ENCODE results near the gene RSPH10B. TPM values are rescaled to one million over a fixed set of nuclear protein-coding genes. Genes with fewer than 3 reads are reported as not detected.
A peak's percentile ranks its signal among the peaks of the same experiment; 100 is the strongest.
"Not testable (repeated sequence)": the region's sequence is repeated elsewhere in the genome, so short reads cannot be mapped to it uniquely, and the experiment has no call there.

The RSPH10B gene
- total and polyA plus RNA-seq, 5 donors = 0.11 TPM; not detected in 4

GRCh38 chr7:5997210-5997808, 26.8 kb upstream of the RSPH10B start:
- Histone ChIP-seq H3K9me3 (ENCODE audit: control insufficient read depth, low read length) (no peaks in the 10 kb centered on the region), H3K27me3 (ENCODE audit: control insufficient read depth, insufficient read depth) (no peaks in the 10 kb centered on the region), H3K27ac (ENCODE audit: low read length) (no peak overlapping the region), H3K4me3 (ENCODE audit: low read length) (no peak overlapping the region), H3K4me1 (ENCODE audit: control insufficient read depth, insufficient read depth, low read length) (no peaks in the 10 kb centered on the region)
- 56% methylated on average over 10 of the region's 10 CpGs for WGBS
- peak; percentile 70 to 71 for ATAC-seq
- peak in 1 of 3 donors; percentile 30 for DNase-seq
- intact Hi-C loops (cut with DNase I) = loop anchor here in 1 of 4 donors (10.0 kb wide), 1 partner anchor 437 kb away; no protein-coding TSS in a partner anchor

GRCh38 chr7:5987061-5987460, 16.6 kb upstream of the RSPH10B start:
- H3K9me3 ChIP-seq (ENCODE audit: control insufficient read depth, low read length); H3K27ac ChIP-seq (ENCODE audit: low read length); H3K4me3 ChIP-seq (ENCODE audit: low read length); H3K27me3 ChIP-seq (ENCODE audit: control insufficient read depth, insufficient read depth); ATAC-seq; intact Hi-C loops (cut with DNase I); H3K4me1 ChIP-seq (ENCODE audit: control insufficient read depth, insufficient read depth, low read length); DNase-seq: not testable (repeated sequence)
- WGBS = 88% methylated on average over 15 of the region's 15 CpGs

- intact Hi-C loops (cut with DNase I); H3K9me3 ChIP-seq (ENCODE audit: control insufficient read depth, low read length); H3K27ac ChIP-seq (ENCODE audit: low read length); H3K4me1 ChIP-seq (ENCODE audit: control insufficient read depth, insufficient read depth, low read length); H3K4me3 ChIP-seq (ENCODE audit: low read length); DNase-seq; ATAC-seq; H3K27me3 ChIP-seq (ENCODE audit: control insufficient read depth, insufficient read depth): not testable (repeated sequence)
- WGBS = 90% methylated on average over 1 of the region's 12 CpGs
Observed at GRCh38 chr7:5979680-5980314, 9.3 kb upstream of the RSPH10B start.

DNA sequence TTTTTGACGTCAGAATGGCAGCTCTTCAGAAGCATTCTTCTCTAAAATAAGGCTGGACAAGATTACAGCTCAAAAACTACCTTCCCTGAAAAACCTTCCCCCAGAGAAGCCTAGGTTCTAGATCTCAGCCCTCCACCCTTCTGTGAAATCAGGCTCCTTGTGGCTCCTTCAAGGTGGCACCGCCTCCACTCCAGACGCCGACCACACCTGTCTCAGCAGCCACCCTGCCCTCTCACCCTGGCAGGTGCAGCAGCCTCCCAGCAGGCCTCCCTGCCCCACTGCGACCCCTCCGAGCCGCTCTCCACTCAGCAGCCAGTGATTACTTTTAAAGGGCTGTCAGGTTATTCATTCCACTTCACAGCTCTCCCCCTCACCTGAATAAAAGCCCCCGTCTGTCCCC, 3.1 kb upstream of the RSPH10B start:
- WGBS = no CpG with 5 or more reads among the region's 8 CpGs
- H3K4me3 ChIP-seq (ENCODE audit: low read length); ATAC-seq; DNase-seq; intact Hi-C loops (cut with DNase I); H3K27ac ChIP-seq (ENCODE audit: low read length); H3K9me3 ChIP-seq (ENCODE audit: control insufficient read depth, low read length); H3K27me3 ChIP-seq (ENCODE audit: control insufficient read depth, insufficient read depth); H3K4me1 ChIP-seq (ENCODE audit: control insufficient read depth, insufficient read depth, low read length): not testable (repeated sequence)

GRCh38 chr7:5963810-5964209, 6.7 kb downstream of the RSPH10B start:
- H3K4me3 ChIP-seq (ENCODE audit: low read length); DNase-seq; H3K9me3 ChIP-seq (ENCODE audit: control insufficient read depth, low read length); intact Hi-C loops (cut with DNase I); ATAC-seq; H3K27ac ChIP-seq (ENCODE audit: low read length); H3K27me3 ChIP-seq (ENCODE audit: control insufficient read depth, insufficient read depth); H3K4me1 ChIP-seq (ENCODE audit: control insufficient read depth, insufficient read depth, low read length): not testable (repeated sequence)
- 93% methylated on average over 4 of the region's 7 CpGs for WGBS

DNA sequence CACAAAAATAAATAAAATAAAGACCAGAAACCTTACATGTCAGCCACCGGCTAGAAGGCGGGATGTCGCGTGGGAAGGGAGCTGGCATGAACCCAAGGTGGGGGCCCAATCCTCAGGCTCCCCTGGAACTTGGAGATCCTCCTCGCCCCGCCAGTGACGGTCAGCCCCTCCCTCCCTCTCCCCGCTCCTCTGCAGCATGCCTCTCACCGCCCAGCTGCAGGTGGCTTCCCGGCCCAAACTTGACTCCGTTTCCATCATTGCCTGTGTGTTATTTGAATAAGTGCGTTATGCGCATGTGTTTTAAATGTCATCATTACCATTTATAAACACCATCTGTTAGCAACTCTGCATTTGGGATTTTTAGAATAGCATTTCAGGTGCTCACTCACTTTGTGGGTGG, 7.3 kb downstream of the RSPH10B start:
- H3K9me3 ChIP-seq (ENCODE audit: control insufficient read depth, low read length); H3K4me1 ChIP-seq (ENCODE audit: control insufficient read depth, insufficient read depth, low read length); ATAC-seq; H3K27ac ChIP-seq (ENCODE audit: low read length); intact Hi-C loops (cut with DNase I); H3K27me3 ChIP-seq (ENCODE audit: control insufficient read depth, insufficient read depth); DNase-seq; H3K4me3 ChIP-seq (ENCODE audit: low read length): not testable (repeated sequence)
- WGBS = 57% methylated on average over 4 of the region's 13 CpGs

DNA sequence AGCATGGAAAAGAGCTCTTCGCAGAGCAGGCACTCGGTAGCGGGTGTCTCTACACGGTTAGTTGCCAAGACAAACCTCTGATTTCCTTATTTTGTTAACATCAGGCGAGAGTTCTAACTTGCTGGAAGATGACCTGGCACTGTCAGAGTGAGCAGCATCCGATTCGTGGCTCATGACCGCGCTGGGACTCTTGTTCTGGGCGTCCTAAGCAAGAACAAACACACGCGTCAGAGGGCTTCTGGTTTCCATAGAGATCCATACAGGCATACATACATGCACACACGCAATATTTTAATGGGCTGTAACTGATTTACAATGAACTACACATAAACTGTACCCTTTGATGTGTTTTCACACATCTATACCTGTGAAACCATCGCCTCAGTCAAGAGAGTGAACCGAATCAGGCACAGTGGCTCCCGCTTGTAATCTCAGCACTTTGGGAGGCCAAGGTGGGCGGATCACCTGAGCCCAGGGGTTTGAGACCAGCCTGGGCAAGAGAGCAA, 35.5 kb downstream of the RSPH10B start:
- intact Hi-C loops (cut with DNase I); DNase-seq; H3K4me1 ChIP-seq (ENCODE audit: control insufficient read depth, insufficient read depth, low read length); H3K9me3 ChIP-seq (ENCODE audit: control insufficient read depth, low read length); H3K4me3 ChIP-seq (ENCODE audit: low read length); H3K27me3 ChIP-seq (ENCODE audit: control insufficient read depth, insufficient read depth); H3K27ac ChIP-seq (ENCODE audit: low read length): not testable (repeated sequence)
- no CpG with 5 or more reads among the region's 17 CpGs for WGBS
- ATAC-seq = peak in 1 of 2 donors; percentile 28

DNA sequence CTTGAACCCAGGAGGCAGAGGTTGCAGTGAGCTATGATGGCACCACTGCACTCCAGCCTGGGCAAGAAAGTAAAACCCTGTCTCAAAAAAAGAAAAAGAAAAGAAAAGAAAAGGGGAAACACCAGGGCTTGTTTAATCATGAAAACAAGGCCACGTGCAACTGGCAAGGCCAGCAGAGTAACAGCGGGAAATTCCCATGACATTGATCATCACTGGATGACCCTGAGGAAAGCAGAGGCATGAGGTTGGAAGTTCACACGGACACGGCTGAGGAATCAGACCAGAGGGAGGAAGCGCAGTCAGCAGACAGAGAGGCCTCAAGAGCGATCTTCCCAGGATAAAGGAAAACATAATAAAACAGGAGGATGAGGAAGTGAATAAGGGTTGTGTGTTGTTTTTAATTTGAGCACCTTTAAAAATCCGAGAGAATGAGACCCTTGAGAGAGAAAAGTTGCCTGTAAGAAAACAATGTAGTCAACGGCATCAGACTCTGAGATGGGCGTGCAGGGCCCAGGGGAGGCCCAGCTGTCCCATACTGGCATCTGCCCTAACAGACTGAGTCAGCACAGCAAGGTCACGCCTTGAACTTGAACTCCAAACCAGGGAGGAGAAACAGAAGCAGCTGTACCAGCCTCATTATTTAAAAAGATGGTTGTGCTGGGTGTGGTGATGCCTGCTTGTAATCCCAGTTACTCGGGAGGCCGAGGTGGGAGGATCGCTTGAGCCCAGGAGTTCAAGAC, 38.4 kb downstream of the RSPH10B start:
- DNase-seq; H3K27me3 ChIP-seq (ENCODE audit: control insufficient read depth, insufficient read depth); H3K4me1 ChIP-seq (ENCODE audit: control insufficient read depth, insufficient read depth, low read length); H3K27ac ChIP-seq (ENCODE audit: low read length); intact Hi-C loops (cut with DNase I); H3K4me3 ChIP-seq (ENCODE audit: low read length); H3K9me3 ChIP-seq (ENCODE audit: control insufficient read depth, low read length): not testable (repeated sequence)
- 57% methylated on average over 6 of the region's 13 CpGs for WGBS
- ATAC-seq = peak in 1 of 2 donors; percentile 44

- WGBS = 95% methylated on average over 13 of the region's 14 CpGs
- H3K27me3 ChIP-seq (ENCODE audit: control insufficient read depth, insufficient read depth); H3K4me3 ChIP-seq (ENCODE audit: low read length); intact Hi-C loops (cut with DNase I); H3K9me3 ChIP-seq (ENCODE audit: control insufficient read depth, low read length); H3K27ac ChIP-seq (ENCODE audit: low read length); H3K4me1 ChIP-seq (ENCODE audit: control insufficient read depth, insufficient read depth, low read length): not testable (repeated sequence)
- peak in 1 of 2 donors; percentile 15 for ATAC-seq
- DNase-seq = peak in 1 of 3 donors; percentile 31
Observed at GRCh38 chr7:5931250-5931649, 39.2 kb downstream of the RSPH10B start.

DNA sequence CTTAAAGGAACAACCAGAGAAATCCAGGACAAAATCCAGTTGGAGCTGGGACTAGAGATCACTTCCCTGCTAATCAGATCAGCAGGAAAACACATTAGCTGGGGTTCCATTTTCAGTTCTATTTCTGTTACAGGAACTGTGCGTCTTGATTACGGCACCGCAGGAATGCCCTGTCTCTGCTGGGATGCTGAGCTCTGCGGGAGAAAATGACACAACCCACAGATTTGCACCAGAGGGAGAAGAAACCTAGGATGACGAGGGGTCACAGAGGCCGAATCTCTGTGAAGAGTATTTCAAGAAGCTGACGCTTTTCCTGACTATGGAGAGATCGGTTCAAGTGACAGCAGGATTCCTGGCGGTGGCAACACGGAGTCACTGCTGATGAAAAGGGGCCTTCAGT, 40.2 kb downstream of the RSPH10B start:
- intact Hi-C loops (cut with DNase I); H3K27ac ChIP-seq (ENCODE audit: low read length); DNase-seq; ATAC-seq; H3K27me3 ChIP-seq (ENCODE audit: control insufficient read depth, insufficient read depth); H3K4me3 ChIP-seq (ENCODE audit: low read length); H3K9me3 ChIP-seq (ENCODE audit: control insufficient read depth, low read length); H3K4me1 ChIP-seq (ENCODE audit: control insufficient read depth, insufficient read depth, low read length): not testable (repeated sequence)
- WGBS = 85% methylated on average over 2 of the region's 10 CpGs

GRCh38 chr7:5926263-5926870, 44.1 kb downstream of the RSPH10B start:
- H3K4me1 ChIP-seq (ENCODE audit: control insufficient read depth, insufficient read depth, low read length); ATAC-seq; H3K27me3 ChIP-seq (ENCODE audit: control insufficient read depth, insufficient read depth); H3K9me3 ChIP-seq (ENCODE audit: control insufficient read depth, low read length); H3K27ac ChIP-seq (ENCODE audit: low read length); H3K4me3 ChIP-seq (ENCODE audit: low read length); intact Hi-C loops (cut with DNase I); DNase-seq: not testable (repeated sequence)
- WGBS = 100% methylated on average over 1 of the region's 13 CpGs

Measured in right cardiac atrium (tissue), 5 donors.